Panc1 (cell line): Measurements from ENCODE around the gene ANKRD30A.

ENCODE experiments used
- POLR2AphosphoS5 ChIP-seq: IDR thresholded peaks from 2 replicates; pipeline ENCODE4 v1.6.1; 2012; ENCODE audit warnings: mild to moderate bottlenecking, low read depth, low read length, moderate library complexity
- TCF7L2 ChIP-seq: IDR thresholded peaks from 2 replicates; pipeline ENCODE4 v1.6.1; 2011; ENCODE audit warnings: mild to moderate bottlenecking, low read depth, low read length, inconsistent platforms
- TF ChIP-seq, protein P1 (sequence below): fragments of 450-650 bp; IDR thresholded peaks from 2 replicates; pipeline ENCODE4 v1.5.1; 2017; ENCODE audit warnings: mild to moderate bottlenecking
- TF ChIP-seq, protein P2 (sequence below), 2 experiments: IDR thresholded peaks; 2 replicates each; pipeline ENCODE4 v1.6.1; 2011 to 2012; ENCODE audit warnings: low read depth in 2 of 2, control low read depth in 1 of 2, low read length in 1 of 2, mild to moderate bottlenecking in 1 of 2, moderate library complexity in 1 of 2; ENCODE audit not compliant: insufficient read depth in 1 of 2

DNA sequence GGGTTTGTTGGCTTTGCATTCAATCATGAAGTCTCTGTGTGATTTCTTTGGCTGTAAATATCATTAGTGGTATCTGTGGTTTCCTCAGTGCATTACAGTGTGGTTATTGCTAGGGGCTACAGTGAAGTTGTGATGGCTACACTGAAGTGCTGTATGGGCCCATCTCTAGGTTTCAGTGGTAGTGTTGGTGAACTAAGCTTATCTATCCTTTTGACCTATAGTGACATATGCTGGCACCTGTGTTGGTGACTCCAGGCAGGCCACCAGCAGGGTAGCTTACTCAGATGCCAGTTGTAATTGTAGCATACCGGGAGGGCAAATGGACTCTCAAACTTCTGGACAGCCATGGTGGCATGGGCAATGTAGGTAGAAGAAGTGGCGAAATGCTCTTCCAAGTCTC is 219.0 kb downstream of the ANKRD30A start:
- TF ChIP-seq, protein P1, sequence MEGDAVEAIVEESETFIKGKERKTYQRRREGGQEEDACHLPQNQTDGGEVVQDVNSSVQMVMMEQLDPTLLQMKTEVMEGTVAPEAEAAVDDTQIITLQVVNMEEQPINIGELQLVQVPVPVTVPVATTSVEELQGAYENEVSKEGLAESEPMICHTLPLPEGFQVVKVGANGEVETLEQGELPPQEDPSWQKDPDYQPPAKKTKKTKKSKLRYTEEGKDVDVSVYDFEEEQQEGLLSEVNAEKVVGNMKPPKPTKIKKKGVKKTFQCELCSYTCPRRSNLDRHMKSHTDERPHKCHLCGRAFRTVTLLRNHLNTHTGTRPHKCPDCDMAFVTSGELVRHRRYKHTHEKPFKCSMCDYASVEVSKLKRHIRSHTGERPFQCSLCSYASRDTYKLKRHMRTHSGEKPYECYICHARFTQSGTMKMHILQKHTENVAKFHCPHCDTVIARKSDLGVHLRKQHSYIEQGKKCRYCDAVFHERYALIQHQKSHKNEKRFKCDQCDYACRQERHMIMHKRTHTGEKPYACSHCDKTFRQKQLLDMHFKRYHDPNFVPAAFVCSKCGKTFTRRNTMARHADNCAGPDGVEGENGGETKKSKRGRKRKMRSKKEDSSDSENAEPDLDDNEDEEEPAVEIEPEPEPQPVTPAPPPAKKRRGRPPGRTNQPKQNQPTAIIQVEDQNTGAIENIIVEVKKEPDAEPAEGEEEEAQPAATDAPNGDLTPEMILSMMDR, result no peak
- TF ChIP-seq, protein P2, sequence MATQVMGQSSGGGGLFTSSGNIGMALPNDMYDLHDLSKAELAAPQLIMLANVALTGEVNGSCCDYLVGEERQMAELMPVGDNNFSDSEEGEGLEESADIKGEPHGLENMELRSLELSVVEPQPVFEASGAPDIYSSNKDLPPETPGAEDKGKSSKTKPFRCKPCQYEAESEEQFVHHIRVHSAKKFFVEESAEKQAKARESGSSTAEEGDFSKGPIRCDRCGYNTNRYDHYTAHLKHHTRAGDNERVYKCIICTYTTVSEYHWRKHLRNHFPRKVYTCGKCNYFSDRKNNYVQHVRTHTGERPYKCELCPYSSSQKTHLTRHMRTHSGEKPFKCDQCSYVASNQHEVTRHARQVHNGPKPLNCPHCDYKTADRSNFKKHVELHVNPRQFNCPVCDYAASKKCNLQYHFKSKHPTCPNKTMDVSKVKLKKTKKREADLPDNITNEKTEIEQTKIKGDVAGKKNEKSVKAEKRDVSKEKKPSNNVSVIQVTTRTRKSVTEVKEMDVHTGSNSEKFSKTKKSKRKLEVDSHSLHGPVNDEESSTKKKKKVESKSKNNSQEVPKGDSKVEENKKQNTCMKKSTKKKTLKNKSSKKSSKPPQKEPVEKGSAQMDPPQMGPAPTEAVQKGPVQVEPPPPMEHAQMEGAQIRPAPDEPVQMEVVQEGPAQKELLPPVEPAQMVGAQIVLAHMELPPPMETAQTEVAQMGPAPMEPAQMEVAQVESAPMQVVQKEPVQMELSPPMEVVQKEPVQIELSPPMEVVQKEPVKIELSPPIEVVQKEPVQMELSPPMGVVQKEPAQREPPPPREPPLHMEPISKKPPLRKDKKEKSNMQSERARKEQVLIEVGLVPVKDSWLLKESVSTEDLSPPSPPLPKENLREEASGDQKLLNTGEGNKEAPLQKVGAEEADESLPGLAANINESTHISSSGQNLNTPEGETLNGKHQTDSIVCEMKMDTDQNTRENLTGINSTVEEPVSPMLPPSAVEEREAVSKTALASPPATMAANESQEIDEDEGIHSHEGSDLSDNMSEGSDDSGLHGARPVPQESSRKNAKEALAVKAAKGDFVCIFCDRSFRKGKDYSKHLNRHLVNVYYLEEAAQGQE (IDR thresholded peaks at IDR 0.05; ENCODE audit: insufficient read depth in 1 of 2, low read depth in 2 of 2, low read length in 1 of 2), result no peak
- TF ChIP-seq TCF7L2, result no peak
- TF ChIP-seq POLR2AphosphoS5, result no peak
